Left ventricle myocardium inferior (tissue), 1 donor: Measurements from ENCODE around the gene MDH1. TPM values are rescaled to one million over a fixed set of nuclear protein-coding genes. Genes with fewer than 3 reads are reported as not detected.
"Not testable (repeated sequence)": the region's sequence is repeated elsewhere in the genome, so short reads cannot be mapped to it uniquely, and the experiment has no call there.

Source experiments
- DNase-seq: peaks from one replicate; pipeline ENCODE4 v3.0.0-alpha.2; 2020
- H3K27ac ChIP-seq: fragments of 200-600 bp; replicated peaks from 2 replicates; pipeline ENCODE4 v1.8.0; 2021
- H3K27me3 ChIP-seq: fragments of 200-600 bp; 2 replicates; pipeline ENCODE4 v1.8.0; 2021; ENCODE audit warnings: low read depth
- H3K36me3 ChIP-seq: fragments of 200-600 bp; 2 replicates; pipeline ENCODE4 v1.8.0; 2021
- H3K4me1 ChIP-seq: fragments of 200-600 bp; 2 replicates; pipeline ENCODE4 v1.8.0; 2021
- H3K4me3 ChIP-seq: fragments of 200-600 bp; 2 replicates; pipeline ENCODE4 v1.8.0; 2021; ENCODE audit warnings: mild to moderate bottlenecking, moderate library complexity
- H3K9me3 ChIP-seq: fragments of 200-600 bp; replicated peaks from 2 replicates; pipeline ENCODE4 v1.8.0; 2021
- intact Hi-C: fragments of 100-400 bp; cut with micrococcal nuclease; formaldehyde crosslinking; loops from one replicate; pipeline ENCODE4 v1.11.0; 2022
- total RNA-seq: library from RNA; stranded (reverse); fragmentation: NEBNext Ultra II Directional; extraction: Animal tissue kit (Norgen Biotek cat#: 25700); gene quantifications from one replicate; pipeline ENCODE4 v1.2.1, GENCODE V29; 2021
- TF ChIP-seq, protein P1 (sequence below): fragments of 200-600 bp; IDR thresholded peaks from 2 replicates; pipeline ENCODE4 v1.8.0; 2021; ENCODE audit warnings: antibody characterized with exemption, mild to moderate bottlenecking, borderline replicate concordance
- donor health status: DM: no; HTN: yes; CAD: no; lungs with severe emphysema.

MDH1 gene
- total RNA-seq, 1 donor from 2014 or later, result 1,481 TPM

GRCh38 chr2:63617366-63617765 is 28.6 kb downstream of the MDH1 start:
- no peaks in the 10 kb centered on the region for H3K9me3 ChIP-seq
- intact Hi-C loops, result no loop called here
- no peaks in the 10 kb centered on the region for H3K27me3 ChIP-seq
- H3K4me3 ChIP-seq, result no peak overlapping the region
- H3K4me1 ChIP-seq, result no peaks in the 10 kb centered on the region
- no peak overlapping the region for H3K27ac ChIP-seq
- DNase-seq, result no peak
- no peaks in the 10 kb centered on the region for H3K36me3 ChIP-seq
- TF ChIP-seq, protein P1, sequence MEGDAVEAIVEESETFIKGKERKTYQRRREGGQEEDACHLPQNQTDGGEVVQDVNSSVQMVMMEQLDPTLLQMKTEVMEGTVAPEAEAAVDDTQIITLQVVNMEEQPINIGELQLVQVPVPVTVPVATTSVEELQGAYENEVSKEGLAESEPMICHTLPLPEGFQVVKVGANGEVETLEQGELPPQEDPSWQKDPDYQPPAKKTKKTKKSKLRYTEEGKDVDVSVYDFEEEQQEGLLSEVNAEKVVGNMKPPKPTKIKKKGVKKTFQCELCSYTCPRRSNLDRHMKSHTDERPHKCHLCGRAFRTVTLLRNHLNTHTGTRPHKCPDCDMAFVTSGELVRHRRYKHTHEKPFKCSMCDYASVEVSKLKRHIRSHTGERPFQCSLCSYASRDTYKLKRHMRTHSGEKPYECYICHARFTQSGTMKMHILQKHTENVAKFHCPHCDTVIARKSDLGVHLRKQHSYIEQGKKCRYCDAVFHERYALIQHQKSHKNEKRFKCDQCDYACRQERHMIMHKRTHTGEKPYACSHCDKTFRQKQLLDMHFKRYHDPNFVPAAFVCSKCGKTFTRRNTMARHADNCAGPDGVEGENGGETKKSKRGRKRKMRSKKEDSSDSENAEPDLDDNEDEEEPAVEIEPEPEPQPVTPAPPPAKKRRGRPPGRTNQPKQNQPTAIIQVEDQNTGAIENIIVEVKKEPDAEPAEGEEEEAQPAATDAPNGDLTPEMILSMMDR, result no peak

DNA sequence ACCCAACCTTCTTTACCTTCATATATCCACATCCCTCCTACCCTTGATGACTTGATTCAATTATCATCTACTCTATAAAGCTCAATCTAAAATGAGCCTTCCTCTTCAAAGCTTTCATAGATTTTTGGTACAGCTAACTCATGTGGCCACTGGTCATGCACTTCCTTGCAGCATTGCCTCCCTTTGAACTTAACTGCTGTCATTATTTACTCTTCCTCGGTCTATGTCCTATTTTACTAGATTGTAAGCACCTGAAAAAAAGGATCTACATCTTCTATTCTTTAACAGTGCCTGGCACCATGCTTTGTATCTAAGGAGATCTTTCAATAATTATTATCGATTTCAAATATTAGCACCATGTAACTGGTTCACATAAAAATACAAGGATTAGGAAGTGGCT is 30.6 kb downstream of the MDH1 start:
- Histone ChIP-seq H3K27me3 (no peaks in the 10 kb centered on the region), H3K4me1 (no peaks in the 10 kb centered on the region), H3K27ac (no peak overlapping the region), H3K36me3 (no peaks in the 10 kb centered on the region), H3K9me3 (no peaks in the 10 kb centered on the region), H3K4me3 (no peak overlapping the region)
- TF ChIP-seq, protein P1, result no peak
- intact Hi-C loops, result no loop called here
- no peak for DNase-seq

DNA sequence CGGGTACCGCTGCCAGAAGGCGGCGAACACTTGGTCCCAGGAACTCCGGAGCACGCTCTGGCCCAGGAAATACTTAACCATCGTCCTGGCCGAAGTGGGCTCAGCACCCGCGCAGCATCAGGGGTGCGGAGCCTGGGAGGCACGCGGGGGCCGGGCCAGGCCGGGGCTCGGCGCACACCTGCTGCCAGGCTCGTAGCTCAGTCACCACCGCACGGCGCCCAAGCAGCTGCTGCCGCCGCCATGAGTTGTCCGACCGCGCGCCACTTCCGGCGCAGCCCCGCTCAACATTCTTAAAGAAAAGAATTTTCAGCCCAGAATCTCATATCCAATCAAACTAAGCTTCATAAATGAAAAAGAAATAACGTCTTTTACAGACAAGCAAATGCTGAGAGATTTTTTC is 34.0 kb downstream of the MDH1 start:
- Histone ChIP-seq H3K27me3 (no peaks in the 10 kb centered on the region), H3K9me3 (no peaks in the 10 kb centered on the region), H3K27ac (no peak overlapping the region), H3K4me1 (no peaks in the 10 kb centered on the region), H3K4me3 (no peak overlapping the region), H3K36me3 (no peaks in the 10 kb centered on the region)
- DNase-seq, result no peak
- intact Hi-C loops, result no loop called here
- TF ChIP-seq, protein P1, result no peak

DNA sequence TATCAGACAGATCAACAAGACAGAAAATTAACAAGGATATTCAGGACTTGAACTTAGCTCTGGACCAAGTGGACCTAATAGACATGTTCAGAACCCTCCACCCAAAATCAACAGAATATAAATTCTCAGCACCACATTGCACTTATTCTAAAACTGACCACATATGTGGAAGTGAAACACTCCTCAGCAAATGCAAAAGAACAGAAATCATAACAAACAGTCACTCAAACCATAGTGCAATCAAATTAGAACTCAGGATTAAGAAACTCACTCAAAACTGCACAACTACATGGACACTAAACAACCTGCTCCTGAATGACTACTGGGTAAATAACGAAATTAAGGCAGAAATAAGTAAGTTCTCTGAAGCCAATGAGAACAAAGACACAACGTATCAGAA is 35.0 kb downstream of the MDH1 start:
- DNase-seq, intact Hi-C loops: not testable (repeated sequence)

DNA sequence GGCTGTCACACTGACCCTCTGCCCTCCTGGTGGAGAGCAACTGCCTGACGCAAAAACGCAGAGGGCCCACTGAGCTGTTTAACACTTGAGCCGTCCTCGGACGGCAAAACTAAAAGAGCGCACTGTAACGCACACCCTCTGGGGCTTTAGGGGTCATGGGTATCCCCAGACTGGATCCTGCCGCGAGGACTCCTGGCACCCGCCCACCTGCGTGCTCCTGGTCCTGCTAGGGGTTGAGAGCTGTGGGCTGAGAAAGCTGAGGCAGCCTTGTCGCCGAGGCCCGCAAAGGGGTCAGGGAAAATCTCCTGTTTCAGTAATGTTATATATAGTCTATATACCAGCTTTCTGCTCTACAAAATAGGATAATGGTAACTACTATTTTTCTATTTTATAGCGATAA is 39.1 kb downstream of the MDH1 start:
- TF ChIP-seq, protein P1, result no peak
- Histone ChIP-seq H3K36me3 (no peaks in the 10 kb centered on the region), H3K27ac (no peak overlapping the region), H3K4me1 (no peaks in the 10 kb centered on the region), H3K27me3 (no peaks in the 10 kb centered on the region), H3K9me3 (peaks cover 26% of the 10 kb centered on the region), H3K4me3 (no peak overlapping the region)
- no peak for DNase-seq
- intact Hi-C loops, result no loop called here

More for the DNA sequence above, 35.0 kb downstream of the MDH1 start:
- not testable (repeated sequence) for H3K27me3 ChIP-seq, H3K36me3 ChIP-seq, H3K4me1 ChIP-seq, H3K27ac ChIP-seq, H3K9me3 ChIP-seq, H3K4me3 ChIP-seq

GRCh38 chr2:63628403-63628942 is 39.7 kb downstream of the MDH1 start:
- H3K4me1 ChIP-seq, result no peaks in the 10 kb centered on the region
- no peaks in the 10 kb centered on the region for H3K27me3 ChIP-seq
- peaks cover 32% of the 10 kb centered on the region for H3K9me3 ChIP-seq
- H3K36me3 ChIP-seq, result no peaks in the 10 kb centered on the region
- no peak for DNase-seq
- intact Hi-C loops, result no loop called here
- TF ChIP-seq, protein P1, result no peak
- H3K4me3 ChIP-seq, result no peak overlapping the region
- H3K27ac ChIP-seq, result no peak overlapping the region
